Smooth muscle cell (in vitro differentiated cells): ENCODE measurements around the gene FNDC5. TPM values are rescaled to one million over a fixed set of nuclear protein-coding genes. Genes with fewer than 3 reads are reported as not detected.

Experiments
- DNase-seq: peaks from one replicate; lab custom pipeline; 2025; ENCODE audit not compliant: unreplicated experiment; lab: John Stamatoyannopoulos, UW
- H2AFZ ChIP-seq: fragments of 200-600 bp; sonication (generic); 2 replicates; pipeline ENCODE4 v1.6.0; 2016; ENCODE audit warnings: antibody characterized with exemption, low read depth, mild to moderate bottlenecking
- H3F3A ChIP-seq: fragments of 200-600 bp; sonication (generic); 2 replicates; pipeline ENCODE4 v1.6.0; 2017; ENCODE audit warnings: antibody characterized with exemption, low read depth
- H3K27ac ChIP-seq: fragments of 200-600 bp; sonication (generic); 2 replicates; pipeline ENCODE4 v1.5.1; 2016; ENCODE audit warnings: low read depth, mild to moderate bottlenecking
- H3K27me3 ChIP-seq: fragments of 200-600 bp; sonication (generic); 2 replicates; pipeline ENCODE4 v1.6.1; 2016; ENCODE audit warnings: low read depth, mild to moderate bottlenecking
- H3K36me3 ChIP-seq: fragments of 200-600 bp; sonication (generic); 2 replicates; pipeline ENCODE4 v1.5.1; 2016; ENCODE audit warnings: low read depth
- H3K4me1 ChIP-seq: fragments of 200-600 bp; sonication (generic); 2 replicates; pipeline ENCODE4 v1.5.1; 2016; ENCODE audit warnings: low read depth
- H3K4me2 ChIP-seq: fragments of 200-600 bp; sonication (generic); 2 replicates; pipeline ENCODE4 v1.6.0; 2016; ENCODE audit warnings: mild to moderate bottlenecking
- H3K4me3 ChIP-seq: fragments of 200-600 bp; sonication (generic); 2 replicates; pipeline ENCODE4 v1.5.1; 2016; ENCODE audit warnings: mild to moderate bottlenecking
- H3K79me2 ChIP-seq: fragments of 200-600 bp; sonication (generic); 2 replicates; pipeline ENCODE4 v1.6.0; 2016; ENCODE audit warnings: low read depth, mild to moderate bottlenecking
- H3K9ac ChIP-seq: fragments of 200-600 bp; sonication (generic); 2 replicates; pipeline ENCODE4 v1.6.0; 2016; ENCODE audit warnings: low read depth
- H3K9me3 ChIP-seq: fragments of 200-600 bp; sonication (generic); replicated peaks from 2 replicates; pipeline ENCODE4 v1.5.1; 2016; ENCODE audit warnings: low read depth
- H4K20me1 ChIP-seq: fragments of 200-600 bp; sonication (generic); 2 replicates; pipeline ENCODE4 v1.6.0; 2016; ENCODE audit warnings: low read depth
- WGBS: methylation state at CpG from one replicate; pipeline ENCODE4 v1.1.7; 2016; ENCODE audit warnings: low lambda C conversion rate; 5-methylcytosine and 5-hydroxymethylcytosine counted together
- polyA plus RNA-seq: library from polyadenylated mRNA; unstranded; fragments of >200 nt; fragmentation: Nextera tagmentation; extraction: Ambion mirVana; gene quantifications from 2 replicates; pipeline ENCODE4 v1.2.1, GENCODE V29; 2016
- total RNA-seq: library from RNA; depleted of rRNA; stranded (reverse); fragments of >200 nt; gene quantifications from 2 replicates; pipeline ENCODE4 v1.2.3, GENCODE V29; 2014
- TF ChIP-seq, protein P1 (sequence below): fragments of 200-600 bp; sonication (generic); IDR thresholded peaks from 2 replicates; pipeline ENCODE4 v1.5.1; 2017; ENCODE audit warnings: borderline replicate concordance, mild to moderate bottlenecking, antibody characterized with exemption; ENCODE audit not compliant: insufficient read depth, poor library complexity, severe bottlenecking

Gene FNDC5
- total and polyA plus RNA-seq, 2 experiments from 2014 or later: not detected

GRCh38 chr1:32861904-32862695 lies 8.6 kb downstream of the FNDC5 start:
- H3K36me3 ChIP-seq: peaks cover 4% of the 10 kb centered on the region
- no peak overlapping the region for H3K9ac ChIP-seq
- no peak overlapping the region for H3K4me2 ChIP-seq

DNA sequence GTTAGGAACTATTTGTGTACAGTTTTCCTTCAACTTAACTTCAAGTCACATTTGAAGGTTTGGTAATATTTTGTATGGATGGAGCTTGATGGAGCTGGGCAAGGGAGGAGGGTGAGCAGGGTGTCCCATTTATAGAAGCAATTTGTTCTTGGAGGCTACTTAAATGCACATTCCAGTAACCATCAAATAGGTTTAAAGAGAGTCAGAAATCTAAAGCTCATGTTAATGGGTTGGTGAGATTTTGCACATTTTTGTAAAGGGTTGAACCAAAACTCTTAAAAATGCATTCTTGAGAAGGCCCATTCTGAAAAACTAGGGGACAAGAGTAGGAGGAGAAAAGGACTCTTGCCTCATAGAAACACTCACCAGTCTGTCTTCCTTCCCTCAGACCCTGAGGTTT lies 10.1 kb downstream of the FNDC5 start:
- Histone ChIP-seq H3K4me1 (no peaks in the 10 kb centered on the region), H3K4me3 (no peak overlapping the region), H3K9me3 (no peaks in the 10 kb centered on the region), H3K27me3 (no peaks in the 10 kb centered on the region), H3K36me3 (peaks cover 4% of the 10 kb centered on the region), H3K9ac (no peak overlapping the region), H3K79me2 (no peaks in the 10 kb centered on the region), H3K4me2 (no peak overlapping the region), H4K20me1 (peaks cover 6% of the 10 kb centered on the region), H2AFZ (no peak overlapping the region), H3K27ac (no peak overlapping the region), H3F3A (no peaks in the 10 kb centered on the region)
- TF ChIP-seq, protein P1, sequence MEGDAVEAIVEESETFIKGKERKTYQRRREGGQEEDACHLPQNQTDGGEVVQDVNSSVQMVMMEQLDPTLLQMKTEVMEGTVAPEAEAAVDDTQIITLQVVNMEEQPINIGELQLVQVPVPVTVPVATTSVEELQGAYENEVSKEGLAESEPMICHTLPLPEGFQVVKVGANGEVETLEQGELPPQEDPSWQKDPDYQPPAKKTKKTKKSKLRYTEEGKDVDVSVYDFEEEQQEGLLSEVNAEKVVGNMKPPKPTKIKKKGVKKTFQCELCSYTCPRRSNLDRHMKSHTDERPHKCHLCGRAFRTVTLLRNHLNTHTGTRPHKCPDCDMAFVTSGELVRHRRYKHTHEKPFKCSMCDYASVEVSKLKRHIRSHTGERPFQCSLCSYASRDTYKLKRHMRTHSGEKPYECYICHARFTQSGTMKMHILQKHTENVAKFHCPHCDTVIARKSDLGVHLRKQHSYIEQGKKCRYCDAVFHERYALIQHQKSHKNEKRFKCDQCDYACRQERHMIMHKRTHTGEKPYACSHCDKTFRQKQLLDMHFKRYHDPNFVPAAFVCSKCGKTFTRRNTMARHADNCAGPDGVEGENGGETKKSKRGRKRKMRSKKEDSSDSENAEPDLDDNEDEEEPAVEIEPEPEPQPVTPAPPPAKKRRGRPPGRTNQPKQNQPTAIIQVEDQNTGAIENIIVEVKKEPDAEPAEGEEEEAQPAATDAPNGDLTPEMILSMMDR: no peak
- DNase-seq: no peak

More at GRCh38 chr1:32861904-32862695, 8.6 kb downstream of the FNDC5 start:
- H3K9me3 ChIP-seq: no peaks in the 10 kb centered on the region
- TF ChIP-seq, protein P1: no peak
- no peaks in the 10 kb centered on the region for H3K27me3 ChIP-seq
- peaks cover 6% of the 10 kb centered on the region for H4K20me1 ChIP-seq
- H3K4me1 ChIP-seq: no peaks in the 10 kb centered on the region
- H2AFZ ChIP-seq: no peak overlapping the region
- no peaks in the 10 kb centered on the region for H3K79me2 ChIP-seq
- H3K4me3 ChIP-seq: no peak overlapping the region
- H3K27ac ChIP-seq: no peak overlapping the region
- 93% methylated on average over 3 of the region's 3 CpGs for WGBS
- DNase-seq: no peak
- H3F3A ChIP-seq: no peaks in the 10 kb centered on the region

DNA sequence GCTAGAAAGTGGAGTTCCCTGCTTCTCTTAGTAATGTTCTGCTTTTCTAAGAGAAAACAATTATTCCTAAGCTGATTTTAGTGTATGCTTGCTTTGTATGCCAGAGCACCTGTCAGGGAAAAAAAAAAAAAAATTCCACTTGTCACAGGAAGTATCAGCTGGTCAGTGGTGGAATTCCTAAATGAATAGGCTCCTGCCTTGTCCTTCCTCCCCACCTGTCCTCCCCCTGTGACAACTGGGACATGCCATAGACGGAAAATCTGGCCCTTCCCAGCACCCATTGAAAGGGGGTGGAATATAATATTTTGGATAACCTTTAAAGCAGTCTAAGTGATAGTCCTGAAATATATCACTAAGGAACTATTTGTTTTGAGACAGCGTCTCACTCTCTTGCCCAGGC lies 10.8 kb downstream of the FNDC5 start:
- Histone ChIP-seq H3K4me3 (no peak overlapping the region), H3K27me3 (no peaks in the 10 kb centered on the region), H3K9me3 (no peaks in the 10 kb centered on the region), H4K20me1 (peaks cover 6% of the 10 kb centered on the region), H2AFZ (no peak overlapping the region), H3K79me2 (no peaks in the 10 kb centered on the region), H3K27ac (no peak overlapping the region), H3F3A (no peaks in the 10 kb centered on the region), H3K4me2 (no peak overlapping the region), H3K4me1 (no peaks in the 10 kb centered on the region), H3K36me3 (peaks cover 4% of the 10 kb centered on the region), H3K9ac (no peak overlapping the region)
- TF ChIP-seq, protein P1: no peak
- WGBS: 94% methylated on average over 2 of the region's 2 CpGs
- no peak for DNase-seq

- no peak overlapping the region for H3K4me3 ChIP-seq
- no peaks in the 10 kb centered on the region for H3F3A ChIP-seq
- H3K36me3 ChIP-seq: peaks cover 4% of the 10 kb centered on the region
- 97% methylated on average over 7 of the region's 7 CpGs for WGBS
- TF ChIP-seq, protein P1: no peak
- no peak overlapping the region for H2AFZ ChIP-seq
- H3K9ac ChIP-seq: no peak overlapping the region
- H3K27me3 ChIP-seq: no peaks in the 10 kb centered on the region
- no peaks in the 10 kb centered on the region for H3K79me2 ChIP-seq
- H3K4me2 ChIP-seq: no peak overlapping the region
- no peak overlapping the region for H3K27ac ChIP-seq
- H3K9me3 ChIP-seq: no peaks in the 10 kb centered on the region
- no peak for DNase-seq
- H4K20me1 ChIP-seq: peaks cover 6% of the 10 kb centered on the region
- H3K4me1 ChIP-seq: no peaks in the 10 kb centered on the region
These were observed 11.9 kb downstream of the FNDC5 start for GRCh38 chr1:32858791-32859190.
